ENCODE results near the gene NADK2. TPM values are rescaled to one million over a fixed set of nuclear protein-coding genes. Genes with fewer than 3 reads are reported as not detected.
"Not testable (repeated sequence)": the region's sequence is repeated elsewhere in the genome, so short reads cannot be mapped to it uniquely, and the experiment has no call there.

The NADK2 gene
- 16.3 and 22.5 TPM in 2 replicates for total RNA-seq

- DNase-seq: peak; percentile 97
Observed at GRCh38 chr5:36241631-36242533, at the start of gene NADK2. NADK2 (minus strand) TSS chr5:36241925; CDS start chr5:36241798, 127 bp downstream.

GRCh38 chr5:36285837-36286615, 44.3 kb upstream of the NADK2 start:
- no peak for DNase-seq

GRCh38 chr5:36283775-36284174, 42.0 kb upstream of the NADK2 start:
- DNase-seq: not testable (repeated sequence)

DNA sequence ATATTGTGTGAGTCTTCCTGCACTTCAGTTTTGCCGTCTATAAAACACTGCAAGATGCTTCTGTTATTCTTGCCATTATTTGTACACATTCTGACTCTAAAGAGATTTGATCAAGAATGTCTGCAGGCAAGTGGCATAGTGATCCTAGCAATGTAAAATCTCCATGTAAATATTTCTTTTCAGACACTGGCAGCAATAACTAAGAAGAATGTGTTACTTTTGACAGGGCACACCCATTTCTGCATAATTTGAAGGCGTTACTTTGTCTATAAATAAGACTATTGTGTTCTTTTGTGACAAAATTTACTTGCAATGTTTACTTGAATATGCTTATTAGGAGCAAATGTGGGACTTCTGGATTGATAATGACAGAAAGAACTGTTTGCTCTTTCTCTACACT, 39.9 kb upstream of the NADK2 start:
- no peak for DNase-seq

DNA sequence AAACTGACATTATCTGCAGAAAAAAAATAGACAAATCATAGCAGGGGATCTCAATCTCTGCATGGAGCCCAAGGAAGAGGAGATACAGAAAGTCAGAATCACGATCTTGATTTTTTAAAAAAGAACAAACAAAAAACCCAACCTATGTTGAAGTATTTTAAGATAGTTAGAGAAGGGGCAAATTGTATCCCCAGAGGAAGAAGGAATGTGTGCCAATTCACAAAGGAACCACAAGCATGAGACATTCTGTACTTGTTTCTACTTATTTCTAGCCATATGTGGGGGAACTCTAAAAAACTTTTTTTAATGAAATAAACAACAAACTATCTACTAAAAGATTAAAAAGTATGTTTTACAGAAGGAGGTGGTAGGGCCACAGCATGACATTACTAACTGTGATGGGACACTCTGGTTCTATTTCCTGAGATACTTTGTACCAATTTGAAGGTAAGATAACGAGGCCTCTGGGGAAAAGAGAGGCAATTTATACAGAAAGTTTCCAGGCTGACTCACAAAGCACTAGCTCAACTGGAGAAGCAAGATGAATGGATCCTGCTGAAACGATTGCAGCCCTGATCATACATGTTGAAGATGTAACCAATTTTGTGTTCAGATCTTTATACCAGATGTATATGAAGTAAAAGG, 37.5 kb upstream of the NADK2 start:
- no peak for DNase-seq

GRCh38 chr5:36277521-36278176, 35.9 kb upstream of the NADK2 start:
- no peak for DNase-seq

- DNase-seq: no peak
Observed at GRCh38 chr5:36276864-36277263, 35.1 kb upstream of the NADK2 start.

- no peak for DNase-seq
Observed at GRCh38 chr5:36273809-36274526, 32.2 kb upstream of the NADK2 start.

GRCh38 chr5:36272136-36272690, 30.5 kb upstream of the NADK2 start:
- DNase-seq: no peak

DNA sequence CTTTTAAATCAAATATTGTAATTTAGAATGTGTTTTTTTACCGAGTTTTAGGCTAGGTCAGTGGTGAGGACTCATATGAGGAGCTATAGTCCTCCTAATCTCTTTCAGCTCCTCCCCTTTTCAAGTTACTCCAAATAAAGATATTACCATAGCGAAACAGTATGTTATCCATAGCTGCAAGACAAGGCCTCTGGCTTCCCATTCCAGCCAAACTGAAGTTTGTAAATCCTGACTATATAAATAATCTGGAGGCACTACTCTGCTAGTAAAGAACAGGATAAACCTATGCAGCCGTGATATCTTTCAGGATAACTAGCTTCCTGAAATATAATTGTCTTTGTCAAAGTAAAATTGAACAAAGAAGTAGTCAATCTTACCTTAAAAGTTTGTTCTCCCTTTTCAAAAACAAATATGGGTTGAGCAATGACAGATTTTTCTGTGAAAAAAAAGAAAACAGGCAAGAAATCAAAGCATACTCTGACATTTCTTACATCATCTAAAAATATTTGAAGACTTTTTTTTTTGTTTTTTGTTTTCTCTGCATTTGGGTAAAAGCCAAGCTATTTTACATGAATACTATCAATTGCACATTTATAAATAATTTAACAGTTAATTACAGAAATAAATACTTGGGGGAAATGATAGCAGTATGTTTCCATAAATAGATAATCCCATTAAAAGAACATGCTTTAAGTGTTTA, 29.3 kb upstream of the NADK2 start:
- no peak for DNase-seq

DNA sequence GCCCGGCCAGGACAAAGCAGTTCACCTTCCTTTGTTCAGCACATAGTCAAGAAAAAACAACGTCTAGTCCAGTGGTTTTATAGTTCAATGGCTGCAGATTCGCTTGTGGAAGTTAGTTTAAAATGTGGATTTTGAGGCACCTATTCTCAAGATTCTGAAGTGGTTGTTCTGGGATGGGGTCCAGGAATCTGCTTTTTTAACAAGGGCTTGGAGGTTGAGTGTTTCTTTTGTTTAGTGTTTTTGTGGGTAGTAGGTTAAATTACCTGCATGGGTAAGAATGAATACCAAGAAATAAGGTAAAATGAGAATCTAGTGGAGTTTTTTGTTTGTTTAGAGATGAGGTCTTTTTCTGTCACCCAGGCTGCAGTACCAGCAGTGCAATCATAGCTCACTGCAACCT, 28.4 kb upstream of the NADK2 start:
- no peak for DNase-seq

- no peak for DNase-seq
Observed at GRCh38 chr5:36269478-36269877, 27.8 kb upstream of the NADK2 start.

DNA sequence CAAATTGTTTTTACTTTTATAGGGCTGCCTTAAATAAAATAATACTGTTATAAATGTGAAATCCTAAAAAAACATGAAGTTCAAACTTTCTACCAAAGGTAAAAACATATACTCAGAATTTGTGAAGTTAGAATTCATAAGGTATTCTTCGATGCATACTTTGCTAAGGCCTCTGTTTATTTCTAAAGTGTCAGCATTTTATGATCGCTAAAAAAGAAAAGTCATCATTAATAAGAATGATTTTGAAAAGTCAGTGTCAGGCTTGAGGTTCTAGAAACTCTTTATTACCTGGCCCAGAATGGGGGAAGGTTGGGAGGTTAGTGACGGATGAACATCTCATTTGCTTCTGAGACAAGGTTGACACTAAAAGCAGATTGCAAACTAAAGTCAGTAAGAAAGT, 26.2 kb upstream of the NADK2 start:
- DNase-seq: no peak

GRCh38 chr5:36264202-36264760, 22.6 kb upstream of the NADK2 start:
- DNase-seq: no peak

- no peak for DNase-seq
Observed at GRCh38 chr5:36261186-36261585, 19.5 kb upstream of the NADK2 start.

- no peak for DNase-seq
Observed at GRCh38 chr5:36253575-36253974, 11.8 kb upstream of the NADK2 start.

DNA sequence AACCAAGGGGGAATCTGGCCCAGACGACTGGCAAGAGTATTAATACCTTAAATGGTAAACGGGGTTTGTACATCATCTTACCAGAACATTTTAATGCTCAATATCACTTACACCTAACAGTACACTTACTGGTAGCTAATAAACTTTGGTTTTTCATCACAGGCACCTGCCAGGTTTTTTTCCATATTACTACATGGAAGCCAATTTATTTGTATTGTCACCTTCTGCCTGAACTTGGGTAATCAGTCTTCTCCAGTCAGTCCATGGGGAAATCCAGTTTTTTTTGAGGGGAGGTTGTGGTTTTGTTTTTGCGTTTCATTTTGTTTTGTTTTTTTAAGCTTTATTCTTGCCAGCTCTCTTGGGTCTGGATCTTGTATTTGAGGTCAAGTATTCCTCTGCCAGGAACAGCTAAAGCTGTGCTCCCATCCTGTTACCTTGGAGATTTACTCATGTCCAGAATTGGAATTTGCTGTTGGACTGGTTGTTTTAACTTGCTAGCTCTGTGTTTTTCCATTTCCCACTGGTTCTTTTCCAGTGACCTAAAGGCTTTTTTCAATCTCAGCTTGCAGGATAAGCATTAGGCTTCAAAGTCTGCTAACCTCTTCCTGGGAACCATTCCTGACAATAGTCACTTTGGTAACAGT, 11.1 kb upstream of the NADK2 start:
- no peak for DNase-seq

- no peak for DNase-seq
Observed at GRCh38 chr5:36251218-36251617, 9.5 kb upstream of the NADK2 start.

GRCh38 chr5:36250427-36250826, 8.7 kb upstream of the NADK2 start:
- no peak for DNase-seq
